HG02623 (cell line): ENCODE results near the gene ADRA1B.

Experiments
- ATAC-seq: cut with Tn5 transposase; IDR thresholded peaks from one replicate; pipeline ENCODE4 v1.9.1; 2021; ENCODE audit warnings: moderate library complexity; ENCODE audit not compliant: unreplicated experiment

ADRA1B gene

GRCh38 chr5:159901308-159901707 lies 15.0 kb upstream of the ADRA1B start:
- ATAC-seq, result no peak

- ATAC-seq, result no peak
These were observed 14.5 kb upstream of the ADRA1B start for GRCh38 chr5:159901772-159902171.

GRCh38 chr5:159902444-159903121 lies 13.7 kb upstream of the ADRA1B start:
- no peak for ATAC-seq

GRCh38 chr5:159903131-159903530 lies 13.2 kb upstream of the ADRA1B start:
- ATAC-seq, result no peak

- no peak for ATAC-seq
These were observed 11.4 kb upstream of the ADRA1B start for GRCh38 chr5:159904874-159905273.

GRCh38 chr5:159905496-159905895 lies 10.8 kb upstream of the ADRA1B start:
- ATAC-seq, result no peak

GRCh38 chr5:159906463-159906862 lies 9.8 kb upstream of the ADRA1B start:
- ATAC-seq, result no peak

GRCh38 chr5:159906943-159907342 lies 9.3 kb upstream of the ADRA1B start:
- no peak for ATAC-seq

GRCh38 chr5:159907689-159908590 lies 8.3 kb upstream of the ADRA1B start:
- ATAC-seq, result no peak

- ATAC-seq, result no peak
These were observed 7.7 kb upstream of the ADRA1B start for GRCh38 chr5:159908591-159908940.

- ATAC-seq, result no peak
These were observed 7.2 kb upstream of the ADRA1B start for GRCh38 chr5:159909126-159909525.

GRCh38 chr5:159910207-159910842 lies 6.0 kb upstream of the ADRA1B start:
- ATAC-seq, result no peak

- ATAC-seq, result no peak
These were observed 5.4 kb upstream of the ADRA1B start for GRCh38 chr5:159910843-159911229.

- no peak for ATAC-seq
These were observed 4.9 kb upstream of the ADRA1B start for GRCh38 chr5:159911349-159911748.

- no peak for ATAC-seq
These were observed 4.1 kb upstream of the ADRA1B start for GRCh38 chr5:159912033-159912800.

GRCh38 chr5:159913048-159913447 lies 3.2 kb upstream of the ADRA1B start:
- no peak for ATAC-seq

- no peak for ATAC-seq
These were observed 2.8 kb upstream of the ADRA1B start for GRCh38 chr5:159913501-159913900.

- ATAC-seq, result no peak
These were observed 819 bp downstream of the ADRA1B start for GRCh38 chr5:159916841-159917761.

GRCh38 chr5:159917994-159918393 lies 1.7 kb downstream of the ADRA1B start:
- no peak for ATAC-seq

GRCh38 chr5:159921721-159922120 lies 5.4 kb downstream of the ADRA1B start:
- no peak for ATAC-seq
